H1 (cell line): ENCODE results near the gene DPYSL4. TPM values are rescaled to one million over a fixed set of nuclear protein-coding genes. Genes with fewer than 3 reads are reported as not detected.

Experiments
- CTCF ChIA-PET: fragments of 300-600 bp; sonication (Branson Sonifier 250); formaldehyde crosslinking; loops from one replicate; lab custom pipeline; 2021; ENCODE audit not compliant: partially characterized antibody; lab: Charles Lee
- POLR2A ChIA-PET: fragments of 300-600 bp; sonication (Branson Sonifier 250); formaldehyde crosslinking; loops from one replicate; lab custom pipeline; 2021; ENCODE audit warnings: inconsistent platforms; ENCODE audit not compliant: partially characterized antibody; lab: Charles Lee
- DNase-seq, 2 experiments: peaks; one replicate each; pipeline versions ENCODE4 v3.0.0 to v3.0.0-alpha.2; 2010 to 2022; ENCODE audit warnings: low spot score in 2 of 2, low read depth in 1 of 2, mixed read lengths in 1 of 2
- FAIRE-seq: peaks from 2 replicates; lab custom pipeline; 2011; peaks lifted over from hg19 to GRCh38; lab: Jason Lieb, UNC
- H2AFZ ChIP-seq: 2 replicates; pipeline ENCODE4 v1.8.1; 2012; ENCODE audit warnings: low read length, inconsistent platforms
- H2AK5ac ChIP-seq: 2 replicates; pipeline ENCODE4 v1.6.1; 2013; ENCODE audit warnings: low read depth, low read length
- H2BK120ac ChIP-seq: replicated peaks from 2 replicates; pipeline ENCODE3; 2013; ENCODE audit warnings: low read depth, low read length, inconsistent platforms
- H2BK12ac ChIP-seq: 2 replicates; pipeline ENCODE4 v1.6.1; 2013; ENCODE audit warnings: low read depth, low read length
- H2BK15ac ChIP-seq: 2 replicates; pipeline ENCODE4 v1.6.1; 2013; ENCODE audit warnings: low read length
- H2BK20ac ChIP-seq: 2 replicates; pipeline ENCODE4 v1.6.1; 2013; ENCODE audit warnings: low read length
- H2BK5ac ChIP-seq: 2 replicates; pipeline ENCODE4 v1.6.1; 2013; ENCODE audit warnings: low read depth, low read length
- H3K14ac ChIP-seq: 2 replicates; pipeline ENCODE4 v1.6.1; 2013; ENCODE audit warnings: inconsistent platforms; ENCODE audit not compliant: insufficient read length
- H3K18ac ChIP-seq: 2 replicates; pipeline ENCODE4 v1.6.1; 2013; ENCODE audit warnings: low read length; ENCODE audit errors: extremely low read depth
- H3K23ac ChIP-seq: 2 replicates; pipeline ENCODE4 v1.6.1; 2013; ENCODE audit warnings: inconsistent platforms; ENCODE audit not compliant: insufficient read length
- H3K23me2 ChIP-seq: 2 replicates; pipeline ENCODE4 v1.6.1; 2013; ENCODE audit warnings: low read depth, low read length
- H3K27ac ChIP-seq: 2 replicates; pipeline ENCODE4 v1.6.1; 2011; ENCODE audit warnings: low read depth, low read length, inconsistent platforms
- H3K27me3 ChIP-seq, 4 experiments: replicated peaks in 1 of 4; 1 replicate in 1 of 4; 2 replicates in 3 of 4; pipeline versions ENCODE4 v1.6.1 to v1.8.1; 2011 to 2013; ENCODE audit warnings: low read length in 3 of 4, mild to moderate bottlenecking in 3 of 4, inconsistent platforms in 2 of 4, mixed read lengths in 2 of 4, moderate library complexity in 1 of 4; ENCODE audit not compliant: control insufficient read depth in 3 of 4, insufficient read depth in 3 of 4; ENCODE audit errors: extremely low read depth in 1 of 4
- H3K36me3 ChIP-seq, 4 experiments: 2 replicates each; pipeline versions ENCODE4 v1.6.1 to v1.8.1; 2011 to 2013; ENCODE audit warnings: mild to moderate bottlenecking in 4 of 4, low read length in 3 of 4, moderate library complexity in 2 of 4, control low read depth in 1 of 4, inconsistent platforms in 1 of 4; ENCODE audit not compliant: insufficient read depth in 4 of 4, control insufficient read depth in 2 of 4
- H3K4ac ChIP-seq: replicated peaks from 2 replicates; pipeline ENCODE3; 2013; ENCODE audit warnings: low read length, low read depth, mixed read lengths, inconsistent platforms; ENCODE audit not compliant: insufficient read length
- H3K4me1 ChIP-seq, 4 experiments: replicated peaks in 1 of 4; 1 replicate in 1 of 4; 2 replicates in 3 of 4; pipeline versions ENCODE4 v1.6.1 to v1.8.1; 2011 to 2013; ENCODE audit warnings: low read length in 3 of 4, inconsistent platforms in 2 of 4, mixed read lengths in 1 of 4; ENCODE audit not compliant: insufficient read depth in 4 of 4, control insufficient read depth in 3 of 4
- H3K4me2 ChIP-seq, 2 experiments: 2 replicates each; pipeline versions ENCODE4 v1.6.1 to v1.8.1; 2011 to 2013; ENCODE audit warnings: low read depth in 2 of 2, low read length in 2 of 2, control low read depth in 1 of 2, inconsistent platforms in 1 of 2, mild to moderate bottlenecking in 1 of 2; ENCODE audit not compliant: insufficient read depth in 1 of 2
- H3K4me3 ChIP-seq, 4 experiments: fragments of 200-600, 300-600 bp in 1 of 4; sonication (generic), shearing (Covaris generic), sonication (Bioruptor Twin) in 1 of 4; 2 replicates each; pipeline versions ENCODE4 v1.5.1 to v1.8.1; 2011 to 2016; ENCODE audit warnings: low read length in 4 of 4, low read depth in 3 of 4, control low read depth in 2 of 4, inconsistent platforms in 2 of 4, mild to moderate bottlenecking in 2 of 4, mixed read lengths in 1 of 4, moderate library complexity in 1 of 4; ENCODE audit not compliant: insufficient read depth in 2 of 4; ENCODE audit errors: extremely low read depth in 1 of 4
- H3K56ac ChIP-seq: replicated peaks from 2 replicates; pipeline ENCODE3; 2013; ENCODE audit warnings: low read depth, mild to moderate bottlenecking, mixed read lengths, low read length, inconsistent platforms; ENCODE audit not compliant: insufficient read length
- H3K79me1 ChIP-seq: 2 replicates; pipeline ENCODE4 v1.6.1; 2013; ENCODE audit warnings: low read depth, low read length, control low read depth
- H3K79me2 ChIP-seq, 2 experiments: 2 replicates each; pipeline versions ENCODE4 v1.6.1 to v1.8.1; 2012 to 2013; ENCODE audit warnings: low read length in 2 of 2, mild to moderate bottlenecking in 2 of 2, inconsistent platforms in 1 of 2; ENCODE audit not compliant: insufficient read depth in 2 of 2, control insufficient read depth in 1 of 2
- H3K9ac ChIP-seq, 4 experiments: replicated peaks in 1 of 4; 1 replicate in 1 of 4; 2 replicates in 3 of 4; pipeline versions ENCODE4 v1.6.1 to v1.8.1; 2011 to 2013; ENCODE audit warnings: low read depth in 3 of 4, low read length in 3 of 4, control low read depth in 2 of 4, mild to moderate bottlenecking in 2 of 4, moderate library complexity in 2 of 4, inconsistent platforms in 1 of 4; ENCODE audit errors: extremely low read depth in 1 of 4
- H3K9me3 ChIP-seq, 2 experiments: 2 replicates each; pipeline versions ENCODE4 v1.6.1 to v1.8.1; 2012 to 2013; ENCODE audit warnings: mild to moderate bottlenecking in 2 of 2, moderate library complexity in 2 of 2, control low read depth in 1 of 2, inconsistent platforms in 1 of 2, low read depth in 1 of 2, low read length in 1 of 2, mixed read lengths in 1 of 2; ENCODE audit not compliant: insufficient read depth in 2 of 2
- H4K20me1 ChIP-seq, 2 experiments: replicated peaks in 1 of 2; 2 replicates each; pipeline versions ENCODE3 to v1.8.1; 2011 to 2013; ENCODE audit warnings: inconsistent platforms in 2 of 2, low read length in 2 of 2, mild to moderate bottlenecking in 1 of 2; ENCODE audit not compliant: insufficient read depth in 2 of 2, control insufficient read depth in 1 of 2
- H4K5ac ChIP-seq: 2 replicates; pipeline ENCODE4 v1.6.1; 2013; ENCODE audit warnings: low read length, low read depth, mixed read lengths, inconsistent platforms; ENCODE audit not compliant: insufficient read length
- H4K8ac ChIP-seq: 2 replicates; pipeline ENCODE4 v1.8.0; 2013; ENCODE audit warnings: mild to moderate bottlenecking, moderate library complexity, low read length, inconsistent platforms; ENCODE audit not compliant: insufficient read depth; ENCODE audit errors: extremely low read depth
- H4K91ac ChIP-seq: replicated peaks from 2 replicates; pipeline ENCODE3; 2013; ENCODE audit warnings: low read length, mixed read lengths, inconsistent platforms; ENCODE audit not compliant: insufficient read length
- BACH1 ChIP-seq: IDR thresholded peaks from 2 replicates; pipeline ENCODE4 v1.6.1; 2012; ENCODE audit warnings: low read length, improper control_type of control experiment
- BCL11A ChIP-seq, 2 experiments: IDR thresholded peaks; one replicate each; pipeline ENCODE4 v1.6.1; 2011; ENCODE audit warnings: low read depth in 2 of 2, low read length in 2 of 2, mild to moderate bottlenecking in 2 of 2
- CBX8 ChIP-seq: fragments of 300-800, 300-1000 bp; sonication (generic); IDR thresholded peaks from 2 replicates; pipeline ENCODE4 v1.7.1; 2016; ENCODE audit warnings: low read depth, low read length, borderline replicate concordance
- EZH2 ChIP-seq: fragments of 200-600 bp; sonication (generic); IDR thresholded peaks from 2 replicates; pipeline ENCODE4 v1.7.1; 2012; ENCODE audit warnings: low read depth, mild to moderate bottlenecking, moderate library complexity, low read length, inconsistent platforms; ENCODE audit not compliant: severe bottlenecking
- JUND ChIP-seq: IDR thresholded peaks from 2 replicates; pipeline ENCODE4 v1.6.1; 2011; ENCODE audit warnings: mild to moderate bottlenecking, improper control_type of control experiment, low read length
- KDM4A ChIP-seq: IDR thresholded peaks from one replicate; pipeline ENCODE4 v1.7.1; 2012; ENCODE audit warnings: low read depth, mild to moderate bottlenecking, moderate library complexity, low read length, inconsistent platforms; ENCODE audit not compliant: severe bottlenecking
- MAFK ChIP-seq: IDR thresholded peaks from 2 replicates; pipeline ENCODE4 v1.6.1; 2012; ENCODE audit warnings: low read depth, mild to moderate bottlenecking, improper control_type of control experiment, low read length
- NANOG ChIP-seq: IDR thresholded peaks from 2 replicates; pipeline ENCODE4 v1.6.1; 2011; ENCODE audit warnings: low read length, low read depth, mild to moderate bottlenecking, inconsistent platforms; ENCODE audit not compliant: insufficient read depth, poor library complexity, severe bottlenecking
- POLR2AphosphoS5 ChIP-seq: IDR thresholded peaks from 2 replicates; pipeline ENCODE4 v1.6.1; 2011; ENCODE audit warnings: low read depth, low read length
- POU5F1 ChIP-seq: IDR thresholded peaks from 2 replicates; pipeline ENCODE4 v1.6.1; 2011; ENCODE audit warnings: low read depth, mild to moderate bottlenecking, low read length, moderate library complexity
- RBBP5 ChIP-seq: IDR thresholded peaks from 2 replicates; pipeline ENCODE4 v1.7.1; 2012; ENCODE audit warnings: low read depth, mild to moderate bottlenecking, inconsistent platforms, low read length, moderate library complexity, borderline replicate concordance
- SIN3A ChIP-seq, 2 experiments: IDR thresholded peaks in 1 of 2; conservative IDR thresholded peaks in 1 of 2; 2 replicates each; pipeline ENCODE4 v1.6.1; 2011 to 2012; ENCODE audit warnings: low read length in 2 of 2, improper control_type of control experiment in 1 of 2, low read depth in 1 of 2, mild to moderate bottlenecking in 1 of 2
- SIRT6 ChIP-seq: IDR thresholded peaks from one replicate; pipeline ENCODE4 v1.7.1; 2012; ENCODE audit warnings: low read length, inconsistent platforms
- SP1 ChIP-seq: IDR thresholded peaks from 2 replicates; pipeline ENCODE4 v1.6.1; 2011; ENCODE audit warnings: low read depth, low read length
- SUZ12 ChIP-seq: fragments of 200-600 bp; sonication (generic); IDR thresholded peaks from 2 replicates; pipeline ENCODE4 v1.6.1; 2012; ENCODE audit warnings: mild to moderate bottlenecking, inconsistent platforms, low read length, moderate library complexity, mixed read lengths
- WGBS, 2 experiments: shearing (Covaris generic) in 1 of 2; methylation state at CpG; one replicate each; pipeline versions ENCODE4 v1.1.6 to v1.1.7; 2013 to 2015; ENCODE audit warnings: low lambda C conversion rate in 2 of 2, mixed read lengths in 2 of 2, inconsistent platforms in 1 of 2, low coverage in 1 of 2, missing lambda C conversion rate in 1 of 2; ENCODE audit not compliant: insufficient replicate concordance in 2 of 2, insufficient coverage in 1 of 2, insufficient read length in 1 of 2; ENCODE audit errors: extremely low coverage in 1 of 2, missing lambda C conversion rate in 1 of 2; 5-methylcytosine and 5-hydroxymethylcytosine counted together
- polyA plus RNA-seq, 7 experiments: library from polyadenylated mRNA; depleted of rRNA in 3 of 7; stranded (reverse) in 5 of 7; unstranded in 2 of 7; fragments of >200 nt in 5 of 7; fragments of 200-250 nt in 2 of 7; gene quantifications; 1 replicate in 5 of 7; 2 replicates in 1 of 7; 4 replicates in 1 of 7; pipeline versions ENCODE4 v1.2.1 to v1.2.3, GENCODE V29; 2011 to 2013; ENCODE audit warnings: missing spikeins in 2 of 7, mixed read lengths in 2 of 7
- total RNA-seq: library from RNA; stranded (reverse); fragmentation: NEBNext Ultra II Directional; extraction: Animal tissue kit (Norgen Biotek cat#: 25700); gene quantifications from 2 replicates; pipeline ENCODE4 v1.2.1, GENCODE V29; 2021

Gene DPYSL4
- total and polyA plus RNA-seq, 2 of the 8 experiments (the other 6 are each of a cell fraction or from before 2014, with no cell fraction given): 12.9 to 15.2 TPM

- POLR2A ChIA-PET: no interaction called here
- no peak for DNase-seq
- TF ChIP-seq KDM4A (no peak), SUZ12 (no peak), BCL11A (IDR thresholded peaks at IDR 0.05; ENCODE audit: low read depth in 2 of 2, low read length in 2 of 2) (no peak), CBX8 (no peak), EZH2 (no peak), POLR2AphosphoS5 (no peak), JUND (no peak), SIN3A (conservative IDR thresholded peaks at IDR 0.05 in 1 of 2, IDR thresholded peaks at IDR 0.05 in 1 of 2; ENCODE audit: low read depth in 1 of 2, low read length in 2 of 2) (no peak), RBBP5 (no peak), SP1 (no peak), BACH1 (no peak), SIRT6 (no peak), MAFK (no peak), NANOG (no peak), POU5F1 (no peak)
Observed at GRCh38 chr10:132243141-132243540, 56.4 kb downstream of the DPYSL4 start.

More at GRCh38 chr10:132243141-132243540, 56.4 kb downstream of the DPYSL4 start:
- H3K4ac ChIP-seq: no peak overlapping the region
- no peak overlapping the region for H3K27ac ChIP-seq
- H2BK20ac ChIP-seq: no peak overlapping the region
- no peaks in the 10 kb centered on the region for H3K36me3 ChIP-seq
- peaks cover 0 to 4% of the 10 kb centered on the region in 2 experiments for H4K20me1 ChIP-seq
- no peaks in the 10 kb centered on the region; a peak in 1 of 7 replicates for H3K4me1 ChIP-seq
- no peak overlapping the region for H2BK5ac ChIP-seq
- no peak overlapping the region for H4K91ac ChIP-seq
- no peak overlapping the region for H2BK120ac ChIP-seq
- H3K79me1 ChIP-seq: no peaks in the 10 kb centered on the region
- H3K27me3 ChIP-seq: no peaks in the 10 kb centered on the region
- H3K18ac ChIP-seq: no peak overlapping the region
- no peak overlapping the region for H3K56ac ChIP-seq
- H3K23ac ChIP-seq: no peak overlapping the region
- no peak overlapping the region for H4K8ac ChIP-seq
- no peak overlapping the region for H3K4me3 ChIP-seq
- H3K4me2 ChIP-seq: no peak overlapping the region
- H4K5ac ChIP-seq: no peak overlapping the region
- no peak overlapping the region for H2AFZ ChIP-seq
- no peaks in the 10 kb centered on the region for H3K9me3 ChIP-seq
- CTCF ChIA-PET: interaction anchor here (1.1 kb wide), 1 partner anchor 10 kb away, joined by 5 read pairs; no protein-coding TSS in a partner anchor
- no peak overlapping the region for H3K9ac ChIP-seq
- no peaks in the 10 kb centered on the region for H3K23me2 ChIP-seq
- H2BK12ac ChIP-seq: no peak overlapping the region
- no peak overlapping the region for H2BK15ac ChIP-seq
- no peaks in the 10 kb centered on the region for H3K79me2 ChIP-seq
- 89% methylated on average over 7 of the region's 12 CpGs; no CpG with 5 or more reads in 1 of the 2 experiments for WGBS, 2 experiments
- H3K14ac ChIP-seq: no peak overlapping the region
- no peak overlapping the region for H2AK5ac ChIP-seq
- no peak for FAIRE-seq
